OCI-M2 (cell line): ENCODE measurements around the gene ABCC3.

Experiments used
- DNase-seq: peaks from one replicate; lab custom pipeline; 2025; ENCODE audit not compliant: unreplicated experiment; lab: John Stamatoyannopoulos, UW

The ABCC3 gene

DNA sequence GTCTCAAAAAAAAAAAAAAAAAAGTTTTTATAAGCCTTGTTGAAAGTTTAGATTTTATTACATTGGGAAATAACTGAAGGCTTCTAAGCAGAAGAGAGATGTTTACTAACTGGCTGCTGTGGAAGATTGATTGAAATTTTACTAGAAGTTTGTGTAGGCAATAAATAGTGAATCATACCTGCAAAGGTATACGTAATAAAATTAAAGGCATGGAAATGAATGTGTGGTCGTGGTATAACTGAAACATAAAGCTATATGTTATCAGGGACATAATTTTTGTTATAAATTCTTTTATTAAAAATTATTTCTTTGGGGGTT lies 93.4 kb downstream of the ABCC3 start:
- no peak for DNase-seq

DNA sequence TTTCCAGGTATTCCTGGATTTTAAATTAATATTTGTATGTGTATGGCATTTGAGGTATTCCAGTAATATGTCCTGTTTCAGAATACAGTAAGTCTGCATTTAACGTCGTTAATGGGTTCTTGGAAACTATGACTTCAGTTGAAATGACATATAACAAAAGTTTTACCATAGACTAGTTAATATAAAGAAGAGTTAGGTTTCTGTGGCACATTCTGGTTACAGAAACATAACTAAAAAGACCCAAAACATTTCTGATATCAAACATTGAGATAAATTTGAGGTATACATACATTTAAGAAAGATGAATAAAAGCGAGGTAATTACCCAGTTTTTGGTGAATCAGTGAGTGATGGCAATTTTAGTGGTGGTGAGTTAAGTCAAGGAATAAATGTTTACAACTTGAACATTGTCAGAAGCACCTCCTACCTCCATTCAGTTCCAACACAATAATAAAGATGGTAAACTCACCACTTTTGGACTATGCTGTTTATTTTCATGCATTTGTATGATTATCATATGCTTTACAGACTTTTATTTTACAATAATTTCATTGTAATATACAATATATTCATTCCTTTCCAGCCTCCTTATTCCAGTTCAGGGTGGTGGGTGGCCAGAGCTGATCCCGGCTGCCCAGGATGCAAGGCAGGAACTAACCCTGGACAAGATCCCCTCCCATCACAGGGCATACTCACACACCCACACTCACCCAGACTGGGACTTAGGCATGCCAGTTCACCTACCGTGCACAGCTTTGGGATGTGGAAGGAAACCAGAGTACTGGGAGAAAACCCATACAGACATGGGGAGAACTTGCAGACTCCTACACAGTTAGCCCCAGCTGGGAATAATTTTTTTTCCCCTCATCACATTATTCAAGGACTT lies 94.4 kb downstream of the ABCC3 start:
- DNase-seq, result no peak

- DNase-seq, result no peak
Measured at GRCh38 chr17:50731575-50732460, 97.1 kb downstream of the ABCC3 start.

GRCh38 chr17:50735287-50735686 lies 100.6 kb downstream of the ABCC3 start:
- no peak for DNase-seq

DNA sequence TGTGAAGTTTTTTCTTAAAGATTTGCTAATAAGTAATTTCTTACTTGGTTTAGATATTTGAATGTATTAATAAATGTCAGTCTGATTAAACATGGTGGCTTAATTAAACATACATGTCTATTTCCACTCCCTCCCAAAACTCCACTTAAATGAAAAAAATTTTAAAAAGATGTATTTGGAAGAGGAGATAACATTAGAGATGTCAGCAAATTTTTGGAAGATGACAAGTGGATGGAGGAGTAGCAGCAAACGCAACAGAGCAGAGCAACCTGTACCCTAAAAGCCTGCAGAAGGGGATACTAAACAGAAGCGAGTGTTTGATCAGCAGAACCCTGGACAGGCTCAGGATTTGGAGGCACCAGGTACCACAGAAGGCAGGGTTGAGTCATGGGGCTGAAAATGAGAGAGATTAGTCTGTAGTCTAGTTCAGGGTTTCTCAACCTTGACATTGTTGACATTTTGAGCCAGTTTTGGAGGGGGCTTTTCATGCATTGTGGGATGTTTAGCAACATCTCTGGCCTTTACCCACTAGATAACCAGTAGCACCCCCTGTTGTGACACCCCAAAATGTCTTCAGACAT lies 102.5 kb downstream of the ABCC3 start:
- no peak for DNase-seq

GRCh38 chr17:50739098-50739497 lies 104.4 kb downstream of the ABCC3 start:
- no peak for DNase-seq
